GM19372 (cell line): ENCODE data around the gene RAET1E.
"Not testable (repeated sequence)": the region's sequence is repeated elsewhere in the genome, so short reads cannot be mapped to it uniquely, and the experiment has no call there.

Experiments
- ATAC-seq: cut with Tn5 transposase; IDR thresholded peaks from one replicate; pipeline ENCODE4 v1.9.1; 2021; ENCODE audit warnings: mild to moderate bottlenecking, low read depth, moderate library complexity; ENCODE audit not compliant: unreplicated experiment

RAET1E gene, protein sequence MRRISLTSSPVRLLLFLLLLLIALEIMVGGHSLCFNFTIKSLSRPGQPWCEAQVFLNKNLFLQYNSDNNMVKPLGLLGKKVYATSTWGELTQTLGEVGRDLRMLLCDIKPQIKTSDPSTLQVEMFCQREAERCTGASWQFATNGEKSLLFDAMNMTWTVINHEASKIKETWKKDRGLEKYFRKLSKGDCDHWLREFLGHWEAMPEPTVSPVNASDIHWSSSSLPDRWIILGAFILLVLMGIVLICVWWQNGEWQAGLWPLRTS

GRCh38 chr6:149897855-149898744 lies at the start of gene RAET1E:
RAET1E (minus strand) TSS chr6:149898113; CDS start chr6:149890901, 7,212 bp downstream.
- ATAC-seq: no peak

DNA sequence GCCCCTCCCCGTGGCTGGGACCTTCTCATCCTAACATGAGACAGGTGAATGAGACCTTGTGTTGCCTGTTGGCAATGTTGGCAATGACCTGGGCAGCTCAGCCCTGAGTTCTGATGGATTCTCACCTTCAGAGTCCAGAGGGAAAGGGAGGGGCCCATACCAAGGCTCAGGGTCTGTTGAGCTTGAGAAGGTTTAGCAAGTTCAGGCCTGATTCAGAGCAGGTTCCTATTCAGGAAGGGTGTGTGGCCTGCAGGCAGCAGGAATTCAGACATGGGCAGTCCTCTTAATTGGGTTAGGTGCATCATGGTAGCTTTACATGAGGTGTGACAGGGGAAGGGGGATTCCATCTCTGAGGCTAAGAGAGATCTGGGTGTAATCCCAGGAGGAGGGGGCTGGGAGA lies 49.6 kb upstream of the RAET1E start:
- ATAC-seq: not testable (repeated sequence)

GRCh38 chr6:149946631-149947030 lies 48.7 kb upstream of the RAET1E start:
- not testable (repeated sequence) for ATAC-seq

GRCh38 chr6:149945276-149945675 lies 47.4 kb upstream of the RAET1E start:
- ATAC-seq: not testable (repeated sequence)

DNA sequence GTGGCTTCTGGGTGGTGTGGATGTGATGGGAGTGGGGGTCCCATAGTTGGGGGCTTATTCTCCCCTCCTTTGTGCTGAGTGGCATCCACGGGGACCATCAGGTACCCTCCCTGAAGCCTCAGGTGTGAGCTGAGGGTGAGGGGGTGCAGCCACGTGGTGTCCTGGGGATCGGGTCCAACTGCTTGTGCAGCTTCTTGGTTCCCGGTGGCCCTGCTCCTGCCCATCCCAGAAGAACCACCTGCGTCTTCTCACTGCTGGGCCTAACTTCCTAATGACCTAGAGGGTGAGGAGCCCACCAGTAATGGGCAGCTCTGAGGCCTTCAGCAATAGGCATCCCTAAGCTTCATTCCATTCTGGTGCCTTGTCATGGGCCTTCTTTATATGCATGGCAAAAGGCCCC lies 45.4 kb upstream of the RAET1E start:
- ATAC-seq: not testable (repeated sequence)

- no peak for ATAC-seq
Observed at GRCh38 chr6:149942461-149942829, 44.5 kb upstream of the RAET1E start.

DNA sequence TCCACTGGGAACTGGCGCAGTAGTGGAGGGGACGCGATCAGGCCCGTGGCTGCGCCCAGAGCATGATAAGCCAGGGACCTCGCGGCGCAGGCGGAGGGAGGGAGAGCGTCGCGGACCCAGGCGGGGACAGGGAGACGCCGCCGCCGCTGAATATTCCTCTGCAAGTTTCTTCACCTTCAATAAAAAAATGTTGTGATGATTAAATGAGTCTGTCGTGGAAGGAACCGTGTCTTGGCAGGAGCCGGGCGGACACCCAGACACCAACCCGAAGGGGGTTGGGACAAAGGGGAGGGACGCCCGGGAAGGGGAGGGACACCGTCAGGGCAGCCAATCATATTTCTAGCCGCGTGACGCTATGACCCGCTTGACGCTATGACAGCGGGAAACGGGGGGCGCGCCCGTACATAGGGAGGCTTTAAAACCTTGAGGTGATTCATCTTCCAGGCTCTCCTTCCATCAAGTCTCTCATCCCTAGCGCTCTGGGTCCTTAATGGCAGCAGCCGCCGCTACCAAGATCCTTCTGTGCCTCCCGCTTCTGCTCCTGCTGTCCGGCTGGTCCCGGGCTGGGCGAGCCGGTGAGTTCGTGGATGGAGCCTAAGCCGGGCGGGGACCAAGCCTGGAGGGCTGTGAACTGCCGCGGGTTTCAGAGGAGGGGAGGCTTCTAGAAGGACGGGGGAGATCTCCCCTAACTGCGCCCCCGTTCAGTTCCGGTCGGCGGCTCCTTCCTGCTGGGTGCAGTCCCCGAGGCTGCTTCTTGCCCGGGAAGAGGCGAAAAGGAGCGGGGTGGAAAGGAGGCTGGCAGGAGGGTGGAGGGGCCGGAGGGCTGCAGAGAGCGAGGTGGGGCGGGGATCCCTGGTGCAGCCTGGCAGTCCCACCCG lies 43.9 kb upstream of the RAET1E start, which contains the start of gene ULBP2:
Gene ULBP2, plus strand, starts transcription at position 432 of the 878 bp plus-strand sequence. Its CDS starts 59 bp downstream, at position 491.
- no peak for ATAC-seq

- no peak for ATAC-seq
Observed at GRCh38 chr6:149940672-149940982, 42.7 kb upstream of the RAET1E start.

DNA sequence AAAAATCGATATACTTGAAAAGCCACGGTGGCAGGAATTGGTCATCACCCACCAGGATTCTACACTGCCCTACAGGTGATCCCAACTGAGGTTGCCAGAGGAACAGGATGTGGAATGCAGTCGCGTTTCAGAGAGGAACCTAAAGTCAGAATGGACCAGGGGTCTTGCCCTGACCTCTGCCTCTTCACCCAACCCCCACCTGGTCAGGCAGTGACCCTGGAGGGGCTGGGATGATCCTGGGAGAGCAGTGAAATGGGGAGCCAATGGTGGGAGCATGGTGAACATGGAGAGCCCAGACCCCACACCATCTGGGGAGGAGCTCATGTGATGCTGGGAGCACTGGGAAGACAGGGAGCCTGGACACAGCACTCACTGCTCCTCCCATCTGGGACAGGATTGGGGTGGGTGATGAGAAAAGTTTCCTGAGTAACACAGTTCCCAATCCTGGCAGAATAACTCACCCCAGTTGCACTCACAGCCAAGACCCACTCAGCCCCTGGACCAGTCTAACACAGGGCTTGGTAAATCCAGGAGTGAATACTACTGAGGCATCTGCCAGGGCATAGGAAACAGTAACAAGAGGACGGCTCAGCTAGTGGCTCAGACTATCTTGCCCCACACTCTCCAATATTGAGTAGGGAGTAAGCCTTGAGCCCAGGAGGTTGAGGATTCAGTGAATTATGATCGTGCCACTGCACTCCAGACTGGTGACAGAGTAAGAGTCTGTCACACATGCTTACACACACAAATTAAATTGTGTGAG lies 42.2 kb upstream of the RAET1E start:
- ATAC-seq: no peak

DNA sequence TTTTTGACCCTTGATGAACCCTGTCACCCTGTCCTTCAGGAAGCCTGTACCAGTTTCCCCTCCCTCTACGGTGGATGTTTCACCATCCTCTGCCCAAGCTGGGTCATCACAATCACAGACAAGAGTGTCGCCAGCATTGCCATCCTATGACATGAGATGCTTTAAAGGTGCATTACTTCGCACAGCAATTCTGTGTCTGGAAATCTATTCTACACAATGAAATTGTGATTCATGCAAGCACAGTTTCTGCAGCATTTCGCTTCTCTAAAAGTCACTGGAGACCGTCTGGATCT lies 41.4 kb upstream of the RAET1E start:
- ATAC-seq: no peak

DNA sequence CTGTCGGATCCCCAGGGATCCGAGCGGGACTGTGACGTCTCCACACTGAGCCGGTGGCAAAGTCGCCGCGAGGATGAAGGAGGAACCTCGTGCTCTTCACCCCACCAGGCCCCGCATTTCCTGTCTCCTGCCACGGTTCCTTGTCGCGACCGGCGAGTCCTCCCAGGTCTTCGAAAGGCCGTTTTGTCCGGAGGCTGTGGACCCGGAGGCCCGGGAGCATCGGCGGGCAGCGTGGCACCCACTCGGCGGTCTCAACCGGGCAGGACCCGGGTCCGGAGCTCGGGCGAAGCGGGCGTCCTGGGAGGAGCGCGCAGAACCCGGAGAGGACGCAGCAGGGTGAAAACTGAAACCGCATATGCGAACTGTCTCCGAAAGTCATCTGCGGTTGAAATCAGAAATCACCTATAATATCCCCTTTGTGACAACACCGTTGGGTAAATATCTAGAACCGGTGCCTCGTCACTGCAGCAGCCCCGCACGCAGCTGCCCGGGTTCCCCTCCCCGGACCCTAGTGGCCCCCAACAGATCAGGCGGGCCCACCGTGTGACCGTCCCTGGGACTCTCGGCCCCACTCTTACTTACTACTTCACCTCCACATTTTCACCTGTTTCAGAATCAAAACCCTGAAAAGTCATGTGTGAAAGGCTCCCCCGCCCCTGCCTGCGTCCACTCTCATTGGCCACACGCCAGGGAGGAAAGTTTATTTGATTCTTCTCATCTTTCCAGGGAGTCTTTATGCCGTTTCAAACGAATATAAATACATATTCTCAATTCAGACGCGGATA lies 40.9 kb upstream of the RAET1E start:
- ATAC-seq: peak; percentile 66

DNA sequence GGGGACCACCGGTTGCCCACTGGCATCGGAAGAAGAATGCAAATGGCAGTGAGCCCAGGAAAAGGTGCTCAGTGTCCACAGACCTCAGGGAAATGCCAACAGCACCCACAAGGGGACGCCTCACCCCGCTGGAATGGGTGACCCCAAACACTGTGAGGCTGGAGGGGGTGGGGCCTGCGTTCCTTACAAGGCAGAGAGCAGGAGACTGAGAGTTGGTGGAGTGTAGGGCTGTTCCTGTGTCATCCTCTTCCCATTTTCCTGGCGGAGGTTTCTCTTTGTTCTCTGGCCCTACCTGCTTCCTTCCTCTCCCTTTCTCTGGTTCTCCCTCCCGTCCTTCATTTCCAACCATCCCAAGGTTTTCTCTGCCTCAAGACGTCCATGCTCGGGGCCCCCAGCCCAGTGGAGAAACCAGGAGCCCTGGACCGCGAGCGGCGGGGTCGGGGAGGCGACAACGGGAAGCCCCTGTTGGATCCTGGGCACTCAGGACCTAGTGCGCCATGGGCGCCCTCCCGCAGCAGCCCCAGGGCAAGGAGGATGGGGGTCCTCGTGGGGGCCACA lies 40.2 kb upstream of the RAET1E start:
- ATAC-seq: not testable (repeated sequence)

GRCh38 chr6:149936743-149937142 lies 38.8 kb upstream of the RAET1E start:
- no peak for ATAC-seq

GRCh38 chr6:149935668-149936067 lies 37.8 kb upstream of the RAET1E start:
- ATAC-seq: no peak

DNA sequence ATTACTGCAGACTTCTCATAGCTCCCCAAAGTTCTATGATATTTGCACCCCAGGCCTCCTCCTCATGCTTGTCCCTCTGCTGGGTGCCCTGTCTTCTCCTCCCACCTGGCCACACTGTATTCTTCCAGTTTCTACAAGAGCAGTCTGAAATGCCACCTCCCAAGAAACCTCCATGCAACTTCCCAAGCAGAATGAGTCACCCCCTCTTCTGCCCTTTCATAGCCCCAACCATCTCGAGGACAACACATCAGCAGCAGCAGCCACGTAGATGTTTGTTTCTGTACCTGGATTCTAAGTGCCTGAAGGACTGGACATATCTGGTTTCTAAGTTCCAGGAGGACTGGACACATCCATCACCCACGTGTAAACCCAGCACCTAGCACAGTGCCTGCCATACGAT lies 37.3 kb upstream of the RAET1E start:
- ATAC-seq: no peak

DNA sequence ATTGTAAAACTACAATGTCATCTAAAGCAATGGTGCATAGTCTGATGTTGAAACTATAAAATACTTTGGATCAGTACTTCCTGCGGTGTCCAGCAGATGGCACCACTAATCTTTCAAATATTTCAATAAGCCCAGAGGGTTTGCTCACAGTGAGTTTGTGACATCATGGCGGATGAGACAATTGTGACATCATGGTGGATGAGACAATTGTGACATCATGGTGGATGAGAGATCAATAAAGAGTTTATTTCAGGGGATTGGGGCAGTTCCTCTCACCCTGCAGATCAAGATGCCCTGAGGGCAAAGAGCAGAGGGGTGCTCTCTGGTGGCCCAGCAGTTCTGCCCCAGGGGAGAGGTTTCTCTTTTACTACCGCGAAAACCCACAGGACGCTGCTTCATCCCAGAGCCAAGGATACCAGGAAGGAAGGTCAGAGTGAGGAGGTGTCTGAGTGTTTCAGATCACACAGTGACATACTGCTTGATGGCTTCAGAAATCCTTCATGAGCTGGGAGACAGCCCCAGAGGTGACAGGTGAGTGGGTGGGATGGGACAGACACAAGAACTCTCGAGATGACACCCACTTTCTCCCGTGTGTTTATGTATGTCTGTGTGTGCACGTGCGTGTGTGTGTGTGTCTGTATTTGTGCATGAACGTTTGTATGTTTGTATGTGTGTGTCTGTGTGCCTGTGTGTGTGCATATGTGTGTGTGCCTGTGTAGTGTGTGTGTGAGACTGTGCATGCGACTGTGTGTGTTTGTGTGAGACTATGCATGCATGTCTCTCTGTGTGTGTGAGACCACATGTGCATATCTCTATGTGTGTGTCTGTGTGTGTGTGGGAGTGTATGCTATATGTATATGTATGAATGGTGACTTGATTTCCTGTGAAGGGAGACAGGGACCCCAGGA lies 36.6 kb upstream of the RAET1E start:
- ATAC-seq: no peak

- ATAC-seq: no peak
Observed at GRCh38 chr6:149933461-149933860, 35.5 kb upstream of the RAET1E start.

GRCh38 chr6:149933036-149933435 lies 35.1 kb upstream of the RAET1E start:
- no peak for ATAC-seq
